DND-41 (cell line): ENCODE data around the gene HEPACAM2.
A peak's percentile ranks its signal among the peaks of the same experiment; 100 is the strongest.

ENCODE experiments used
- ATAC-seq: fragments of 200-7000 bp; cut with Tn5 transposase; 3 replicates; pipeline ENCODE4 v1.9.1; 2021; ENCODE audit warnings: low read depth; ENCODE audit not compliant: insufficient read depth
- DNase-seq: peaks from one replicate; pipeline ENCODE4 v3.0.0-alpha.2; 2020
- H2AFZ ChIP-seq: 2 replicates; pipeline ENCODE4 v1.6.0; 2012; ENCODE audit warnings: low read depth, low read length
- H3K27ac ChIP-seq: 2 replicates; pipeline ENCODE4 v1.5.1; 2012; ENCODE audit warnings: low read length, inconsistent platforms
- H3K27me3 ChIP-seq: fragments of 200-600 bp; sonication (generic); 2 replicates; pipeline ENCODE4 v1.6.0; 2012; ENCODE audit warnings: low read length, mild to moderate bottlenecking, inconsistent platforms; ENCODE audit not compliant: insufficient read depth, poor library complexity
- H3K36me3 ChIP-seq: 2 replicates; pipeline ENCODE4 v1.5.1; 2012; ENCODE audit warnings: low read length, inconsistent platforms; ENCODE audit not compliant: insufficient read depth
- H3K4me1 ChIP-seq: 2 replicates; pipeline ENCODE4 v1.5.1; 2012; ENCODE audit warnings: mild to moderate bottlenecking, low read length; ENCODE audit not compliant: insufficient read depth
- H3K4me2 ChIP-seq: 2 replicates; pipeline ENCODE4 v1.6.0; 2012; ENCODE audit warnings: mild to moderate bottlenecking, moderate library complexity, low read length, inconsistent platforms; ENCODE audit not compliant: insufficient read depth
- H3K4me3 ChIP-seq, 2 experiments: fragments of 200-600 bp in 1 of 2; shearing (Covaris generic) in 1 of 2; 2 replicates each; pipeline ENCODE4 v1.5.1; 2012 to 2016; ENCODE audit warnings: inconsistent platforms in 2 of 2, low read length in 2 of 2, mild to moderate bottlenecking in 2 of 2, low read depth in 1 of 2, moderate library complexity in 1 of 2
- H3K79me2 ChIP-seq: 2 replicates; pipeline ENCODE4 v1.6.0; 2012; ENCODE audit warnings: low read length, inconsistent platforms; ENCODE audit not compliant: insufficient read depth
- H3K9ac ChIP-seq: 2 replicates; pipeline ENCODE4 v1.6.0; 2012; ENCODE audit warnings: low read depth, mild to moderate bottlenecking, inconsistent platforms, low read length, moderate library complexity
- H3K9me3 ChIP-seq: 2 replicates; pipeline ENCODE4 v1.5.1; 2012; ENCODE audit warnings: low read length, moderate library complexity, mild to moderate bottlenecking, inconsistent platforms; ENCODE audit not compliant: insufficient read depth, severe bottlenecking
- H4K20me1 ChIP-seq: 2 replicates; pipeline ENCODE4 v1.6.0; 2012; ENCODE audit warnings: low read length; ENCODE audit not compliant: insufficient read depth
- CTCF ChIP-seq: IDR thresholded peaks from 2 replicates; pipeline ENCODE4 v1.5.1; 2012; ENCODE audit warnings: borderline replicate concordance, low read length, moderate library complexity, mild to moderate bottlenecking; ENCODE audit not compliant: poor library complexity, severe bottlenecking; ENCODE audit errors: extremely low read depth
- EZH2 ChIP-seq: IDR thresholded peaks from 3 replicates; pipeline ENCODE4 v1.6.1; 2012; ENCODE audit warnings: borderline replicate concordance, low read depth, mild to moderate bottlenecking, moderate library complexity, low read length, inconsistent platforms; ENCODE audit not compliant: severe bottlenecking

HEPACAM2 gene

GRCh38 chr7:93228302-93228701 lies 2.0 kb upstream of the HEPACAM2 start:
- Histone ChIP-seq H3K4me1 (peaks cover 22% of the 10 kb centered on the region), H3K9me3 (no peaks in the 10 kb centered on the region), H3K9ac (no peak overlapping the region), H3K36me3 (no peaks in the 10 kb centered on the region), H3K4me2 (peak overlapping the region; percentile 11; the same call in 1 of the 2 replicates), H2AFZ (peak overlapping the region; percentile 48), H3K4me3 (no peak overlapping the region), H3K27me3 (peaks cover 7% of the 10 kb centered on the region), H4K20me1 (no peaks in the 10 kb centered on the region), H3K79me2 (peaks cover 11% of the 10 kb centered on the region), H3K27ac (no peak overlapping the region)
- TF ChIP-seq EZH2 (no peak), CTCF (peak; percentile 88)
- ATAC-seq, result no peak
- peak; percentile 16 for DNase-seq

GRCh38 chr7:93219868-93220267 lies 6.4 kb downstream of the HEPACAM2 start:
- Histone ChIP-seq H3K9me3 (no peaks in the 10 kb centered on the region), H4K20me1 (no peaks in the 10 kb centered on the region), H2AFZ (no peak overlapping the region), H3K9ac (no peak overlapping the region), H3K4me1 (no peaks in the 10 kb centered on the region), H3K79me2 (no peaks in the 10 kb centered on the region), H3K27me3 (peaks cover 18% of the 10 kb centered on the region), H3K27ac (no peak overlapping the region), H3K4me3 (no peak overlapping the region), H3K36me3 (no peaks in the 10 kb centered on the region), H3K4me2 (no peak overlapping the region)
- no peak for DNase-seq
- no peak for ATAC-seq
- TF ChIP-seq EZH2, result no peak
- TF ChIP-seq CTCF, result no peak

- ATAC-seq, result no peak
- Histone ChIP-seq H3K4me3 (no peak overlapping the region), H3K4me2 (no peak overlapping the region), H3K4me1 (no peaks in the 10 kb centered on the region), H3K27ac (no peak overlapping the region), H3K27me3 (peaks cover 14% of the 10 kb centered on the region), H3K9ac (no peak overlapping the region), H2AFZ (no peak overlapping the region), H4K20me1 (no peaks in the 10 kb centered on the region), H3K9me3 (no peaks in the 10 kb centered on the region), H3K79me2 (no peaks in the 10 kb centered on the region), H3K36me3 (no peaks in the 10 kb centered on the region)
- TF ChIP-seq CTCF, result no peak
- no peak for TF ChIP-seq EZH2
- DNase-seq, result no peak
These were observed 7.1 kb downstream of the HEPACAM2 start for GRCh38 chr7:93218997-93219827.
